ENCODE results near the gene CIAPIN1.

DNA sequence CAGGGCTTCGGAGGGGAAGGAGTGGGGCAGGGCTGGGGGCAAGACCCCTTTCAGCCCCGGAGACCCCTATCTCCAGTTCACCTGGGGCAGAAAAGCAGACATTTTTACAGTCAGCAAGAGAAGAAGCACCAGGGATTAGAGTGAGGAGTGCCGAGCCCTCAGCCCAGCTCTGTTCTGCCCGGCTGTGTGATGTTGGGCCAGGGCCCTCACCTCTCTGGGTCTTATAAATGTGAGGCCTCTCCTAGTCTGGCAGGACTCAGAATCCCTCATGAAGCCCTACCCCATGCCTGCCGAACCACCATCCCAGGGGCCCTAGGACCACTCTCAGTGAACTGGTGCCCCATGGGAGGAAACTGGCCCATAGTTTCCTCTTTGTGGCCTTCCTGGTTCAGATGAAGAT lies 62.1 kb downstream of the CIAPIN1 start:
- TF ChIP-seq POLR2AphosphoS5 (IDR thresholded peaks at IDR 0.05; ENCODE audit: low read depth, low read length) (no peak), FOXP2 (optimal IDR thresholded peaks at IDR 0.05; ENCODE audit: borderline replicate concordance, extremely low read depth, extremely low read length, insufficient read depth) (no peak)
- TF ChIP-seq, protein P1, sequence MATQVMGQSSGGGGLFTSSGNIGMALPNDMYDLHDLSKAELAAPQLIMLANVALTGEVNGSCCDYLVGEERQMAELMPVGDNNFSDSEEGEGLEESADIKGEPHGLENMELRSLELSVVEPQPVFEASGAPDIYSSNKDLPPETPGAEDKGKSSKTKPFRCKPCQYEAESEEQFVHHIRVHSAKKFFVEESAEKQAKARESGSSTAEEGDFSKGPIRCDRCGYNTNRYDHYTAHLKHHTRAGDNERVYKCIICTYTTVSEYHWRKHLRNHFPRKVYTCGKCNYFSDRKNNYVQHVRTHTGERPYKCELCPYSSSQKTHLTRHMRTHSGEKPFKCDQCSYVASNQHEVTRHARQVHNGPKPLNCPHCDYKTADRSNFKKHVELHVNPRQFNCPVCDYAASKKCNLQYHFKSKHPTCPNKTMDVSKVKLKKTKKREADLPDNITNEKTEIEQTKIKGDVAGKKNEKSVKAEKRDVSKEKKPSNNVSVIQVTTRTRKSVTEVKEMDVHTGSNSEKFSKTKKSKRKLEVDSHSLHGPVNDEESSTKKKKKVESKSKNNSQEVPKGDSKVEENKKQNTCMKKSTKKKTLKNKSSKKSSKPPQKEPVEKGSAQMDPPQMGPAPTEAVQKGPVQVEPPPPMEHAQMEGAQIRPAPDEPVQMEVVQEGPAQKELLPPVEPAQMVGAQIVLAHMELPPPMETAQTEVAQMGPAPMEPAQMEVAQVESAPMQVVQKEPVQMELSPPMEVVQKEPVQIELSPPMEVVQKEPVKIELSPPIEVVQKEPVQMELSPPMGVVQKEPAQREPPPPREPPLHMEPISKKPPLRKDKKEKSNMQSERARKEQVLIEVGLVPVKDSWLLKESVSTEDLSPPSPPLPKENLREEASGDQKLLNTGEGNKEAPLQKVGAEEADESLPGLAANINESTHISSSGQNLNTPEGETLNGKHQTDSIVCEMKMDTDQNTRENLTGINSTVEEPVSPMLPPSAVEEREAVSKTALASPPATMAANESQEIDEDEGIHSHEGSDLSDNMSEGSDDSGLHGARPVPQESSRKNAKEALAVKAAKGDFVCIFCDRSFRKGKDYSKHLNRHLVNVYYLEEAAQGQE (IDR thresholded peaks at IDR 0.05; ENCODE audit: insufficient read depth in 1 of 2, low read depth in 2 of 2, low read length in 2 of 2), result no peak

All from PFSK-1 (cell line).